UCSD-AML1 (cell line): Measurements from ENCODE around the gene ARHGEF17.

Experiments
- DNase-seq: peaks from one replicate; lab custom pipeline; 2025; ENCODE audit not compliant: unreplicated experiment; lab: John Stamatoyannopoulos, UW

Gene ARHGEF17

GRCh38 chr11:73331138-73331916 is 23.3 kb downstream of the ARHGEF17 start:
- DNase-seq = no peak

GRCh38 chr11:73333173-73333572 is 25.1 kb downstream of the ARHGEF17 start:
- DNase-seq = no peak

GRCh38 chr11:73333640-73334383 is 25.7 kb downstream of the ARHGEF17 start:
- no peak for DNase-seq

GRCh38 chr11:73334384-73335203 is 26.5 kb downstream of the ARHGEF17 start:
- DNase-seq = no peak

GRCh38 chr11:73335204-73335923 is 27.3 kb downstream of the ARHGEF17 start:
- peak; percentile 82 for DNase-seq

GRCh38 chr11:73337846-73338245 is 29.8 kb downstream of the ARHGEF17 start:
- DNase-seq = no peak

- DNase-seq = no peak
These were observed 30.2 kb downstream of the ARHGEF17 start for GRCh38 chr11:73338279-73338678.

GRCh38 chr11:73340164-73340563 is 32.1 kb downstream of the ARHGEF17 start:
- DNase-seq = no peak

GRCh38 chr11:73342633-73343032 is 34.6 kb downstream of the ARHGEF17 start:
- DNase-seq = no peak

GRCh38 chr11:73343076-73343873 is 35.2 kb downstream of the ARHGEF17 start:
- DNase-seq = no peak

- DNase-seq = no peak
These were observed 36.1 kb downstream of the ARHGEF17 start for GRCh38 chr11:73344191-73344607.

- no peak for DNase-seq
These were observed 37.5 kb downstream of the ARHGEF17 start for GRCh38 chr11:73345481-73346160.

- DNase-seq = no peak
These were observed 38.3 kb downstream of the ARHGEF17 start for GRCh38 chr11:73346186-73346935.

- DNase-seq = no peak
These were observed 39.0 kb downstream of the ARHGEF17 start for GRCh38 chr11:73347067-73347466.

- no peak for DNase-seq
These were observed 40.8 kb downstream of the ARHGEF17 start for GRCh38 chr11:73348838-73349237.

- no peak for DNase-seq
These were observed 41.6 kb downstream of the ARHGEF17 start for GRCh38 chr11:73349633-73350032.

- DNase-seq = peak; percentile 49
These were observed 43.0 kb downstream of the ARHGEF17 start for GRCh38 chr11:73350908-73351636.

- DNase-seq = no peak
These were observed 45.3 kb downstream of the ARHGEF17 start for GRCh38 chr11:73353422-73353821.
